SK-N-MC (cell line): Measurements from ENCODE around the gene C11orf21.

ENCODE experiments used
- EZH2 ChIP-seq: fragments of 200-600 bp; sonication (generic); IDR thresholded peaks from one replicate; pipeline ENCODE4 v1.6.1; 2017; ENCODE audit warnings: antibody characterized with exemption
- FOXP2 ChIP-seq: optimal IDR thresholded peaks from 2 replicates; pipeline ENCODE3; 2011; ENCODE audit warnings: mild to moderate bottlenecking, moderate library complexity; ENCODE audit not compliant: insufficient read depth; ENCODE audit errors: extremely low read length, control extremely low read depth
- POLR2AphosphoS5 ChIP-seq: IDR thresholded peaks from 2 replicates; pipeline ENCODE4 v1.6.1; 2012; ENCODE audit warnings: mild to moderate bottlenecking, low read depth, low read length, borderline replicate concordance

- TF ChIP-seq POLR2AphosphoS5 = no peak
- TF ChIP-seq EZH2 = no peak
- no peak for TF ChIP-seq FOXP2
These were observed 30.1 kb downstream of the C11orf21 start for GRCh38 chr11:2271327-2272227.
